H9 (cell line): ENCODE results near the gene ACOT13. TPM values are rescaled to one million over a fixed set of nuclear protein-coding genes. Genes with fewer than 3 reads are reported as not detected.
A peak's percentile ranks its signal among the peaks of the same experiment; 100 is the strongest.
"Not testable (repeated sequence)": the region's sequence is repeated elsewhere in the genome, so short reads cannot be mapped to it uniquely, and the experiment has no call there.

Source experiments
- DNase-seq: peaks from one replicate; pipeline ENCODE4 v3.0.0-alpha.2; 2017
- H2AFZ ChIP-seq: one replicate; pipeline ENCODE4 v1.6.1; 2013; ENCODE audit warnings: mild to moderate bottlenecking, low read length, control low read depth, moderate library complexity
- H2AK5ac ChIP-seq: 2 replicates; pipeline ENCODE4 v1.6.1; 2013; ENCODE audit warnings: low read length, control low read depth, mixed read lengths; ENCODE audit not compliant: insufficient read length
- H2BK120ac ChIP-seq: one replicate; pipeline ENCODE4 v1.6.1; 2013; ENCODE audit warnings: low read depth, mild to moderate bottlenecking, low read length, control low read depth, inconsistent platforms; ENCODE audit not compliant: poor library complexity, severe bottlenecking
- H2BK12ac ChIP-seq: 2 replicates; pipeline ENCODE4 v1.6.1; 2013; ENCODE audit warnings: low read length, control low read depth, mixed read lengths, low read depth; ENCODE audit not compliant: insufficient read length
- H2BK15ac ChIP-seq: 2 replicates; pipeline ENCODE4 v1.6.1; 2013; ENCODE audit warnings: low read depth, low read length, control low read depth
- H2BK20ac ChIP-seq: one replicate; pipeline ENCODE4 v1.6.1; 2013; ENCODE audit warnings: low read depth, mild to moderate bottlenecking, low read length, control low read depth, inconsistent platforms; ENCODE audit not compliant: poor library complexity, severe bottlenecking
- H2BK5ac ChIP-seq: 2 replicates; pipeline ENCODE4 v1.6.1; 2013; ENCODE audit warnings: low read length, control low read depth, mixed read lengths; ENCODE audit not compliant: insufficient read length
- H3K14ac ChIP-seq: 2 replicates; pipeline ENCODE4 v1.6.1; 2013; ENCODE audit warnings: low read length, control low read depth; ENCODE audit not compliant: insufficient read depth
- H3K18ac ChIP-seq: 2 replicates; pipeline ENCODE4 v1.6.1; 2013; ENCODE audit warnings: low read depth, mild to moderate bottlenecking, mixed read lengths, low read length, control low read depth; ENCODE audit not compliant: insufficient read length
- H3K23ac ChIP-seq: 2 replicates; pipeline ENCODE4 v1.6.1; 2013; ENCODE audit warnings: low read length, control low read depth, mixed read lengths, low read depth; ENCODE audit not compliant: insufficient read length
- H3K23me2 ChIP-seq: 2 replicates; pipeline ENCODE4 v1.6.1; 2013; ENCODE audit warnings: low read depth, mild to moderate bottlenecking, mixed read lengths, low read length, control low read depth; ENCODE audit not compliant: insufficient read length, poor library complexity, severe bottlenecking
- H3K27ac ChIP-seq: 2 replicates; pipeline ENCODE4 v1.5.1; 2013; ENCODE audit warnings: low read length, control low read depth, mixed read lengths, low read depth; ENCODE audit not compliant: insufficient read length
- H3K27me3 ChIP-seq: 2 replicates; pipeline ENCODE4 v1.6.1; 2013; ENCODE audit warnings: low read length, control low read depth, inconsistent platforms; ENCODE audit not compliant: insufficient read depth
- H3K4ac ChIP-seq: 2 replicates; pipeline ENCODE4 v1.6.1; 2013; ENCODE audit warnings: low read depth, mild to moderate bottlenecking, control low read depth, inconsistent platforms, low read length, moderate library complexity
- H3K4me1 ChIP-seq: 2 replicates; pipeline ENCODE4 v1.6.1; 2013; ENCODE audit warnings: low read length, control low read depth, inconsistent platforms; ENCODE audit not compliant: insufficient read depth
- H3K4me2 ChIP-seq: 2 replicates; pipeline ENCODE4 v1.6.1; 2013; ENCODE audit warnings: low read length, control low read depth, mixed read lengths; ENCODE audit not compliant: insufficient read length, insufficient read depth
- H3K56ac ChIP-seq: 2 replicates; pipeline ENCODE4 v1.6.1; 2013; ENCODE audit warnings: low read depth, mild to moderate bottlenecking, mixed read lengths, low read length, control low read depth; ENCODE audit not compliant: insufficient read length
- H3K79me1 ChIP-seq: 2 replicates; pipeline ENCODE4 v1.6.1; 2013; ENCODE audit warnings: low read depth, mild to moderate bottlenecking, moderate library complexity, low read length, control low read depth, inconsistent platforms; ENCODE audit not compliant: insufficient read depth, poor library complexity, severe bottlenecking
- H3K79me2 ChIP-seq: 2 replicates; pipeline ENCODE4 v1.6.1; 2013; ENCODE audit warnings: low read length, control low read depth, inconsistent platforms; ENCODE audit not compliant: insufficient read depth
- H3K9ac ChIP-seq: 2 replicates; pipeline ENCODE4 v1.6.1; 2013; ENCODE audit warnings: low read length, control low read depth, mixed read lengths; ENCODE audit not compliant: insufficient read length; ENCODE audit errors: extremely low read depth
- H3K9me3 ChIP-seq: one replicate; pipeline ENCODE4 v1.6.1; 2013; ENCODE audit warnings: low read depth, low read length, inconsistent platforms; ENCODE audit not compliant: control insufficient read depth
- H3T11ph ChIP-seq: one replicate; pipeline ENCODE4 v1.6.1; 2013; ENCODE audit warnings: mild to moderate bottlenecking, low read length, control low read depth, inconsistent platforms
- H4K20me1 ChIP-seq: one replicate; pipeline ENCODE4 v1.6.1; 2013; ENCODE audit not compliant: control insufficient read depth, insufficient read length, insufficient read depth
- H4K5ac ChIP-seq: 2 replicates; pipeline ENCODE4 v1.6.1; 2013; ENCODE audit warnings: low read depth, mild to moderate bottlenecking, mixed read lengths, low read length, control low read depth; ENCODE audit not compliant: insufficient read length
- H4K8ac ChIP-seq: replicated peaks from 2 replicates; pipeline ENCODE4 v1.6.1; 2013; ENCODE audit warnings: low read length, control low read depth, mixed read lengths, low read depth; ENCODE audit not compliant: insufficient read length
- H4K91ac ChIP-seq: 2 replicates; pipeline ENCODE4 v1.6.1; 2013; ENCODE audit warnings: low read depth, mild to moderate bottlenecking, moderate library complexity, mixed read lengths, low read length, control low read depth; ENCODE audit not compliant: insufficient read length
- H3K27ac Mint-ChIP-seq, 3 experiments: 2 replicates in 2 of 3; 3 replicates in 1 of 3; pipeline ENCODE4 v1.8.0; 2020 to 2021; ENCODE audit warnings: mixed read lengths in 3 of 3, mild to moderate bottlenecking in 1 of 3, moderate library complexity in 1 of 3
- H3K27me3 Mint-ChIP-seq: 2 replicates; pipeline ENCODE4 v1.8.0; 2021; ENCODE audit warnings: low read depth, mild to moderate bottlenecking, moderate library complexity, mixed read lengths
- H3K36me3 Mint-ChIP-seq, 3 experiments: 2 replicates in 2 of 3; 3 replicates in 1 of 3; pipeline ENCODE4 v1.8.0; 2020 to 2021; ENCODE audit warnings: low read depth in 3 of 3, mixed read lengths in 3 of 3; ENCODE audit not compliant: insufficient read depth in 1 of 3
- H3K4me1 Mint-ChIP-seq, 2 experiments: 2 replicates each; pipeline ENCODE4 v1.8.0; 2020; ENCODE audit warnings: mixed read lengths in 2 of 2
- H3K4me3 Mint-ChIP-seq, 2 experiments: 2 replicates in 1 of 2; 3 replicates in 1 of 2; pipeline ENCODE4 v1.8.0; 2020 to 2021; ENCODE audit warnings: mild to moderate bottlenecking in 2 of 2, mixed read lengths in 2 of 2, moderate library complexity in 1 of 2
- H3K9me3 Mint-ChIP-seq, 2 experiments: 2 replicates in 1 of 2; 3 replicates in 1 of 2; pipeline ENCODE4 v1.8.0; 2020; ENCODE audit warnings: mild to moderate bottlenecking in 2 of 2, mixed read lengths in 2 of 2, moderate library complexity in 1 of 2
- CTCF ChIP-seq: fragments of 200-600 bp; sonication (generic); conservative IDR thresholded peaks from 3 replicates; pipeline ENCODE4 v1.8.0; 2021; ENCODE audit warnings: antibody characterized with exemption, mild to moderate bottlenecking
- WGBS: extraction: QIAGEN DNeasy Blood & Tissue Kit; methylation state at CpG from one replicate; pipeline ENCODE4 v1.1.7; 2013; ENCODE audit warnings: missing lambda C conversion rate, low lambda C conversion rate, mixed read lengths; ENCODE audit not compliant: insufficient read length; ENCODE audit errors: extremely low coverage; 5-methylcytosine and 5-hydroxymethylcytosine counted together
- total RNA-seq: library from RNA; stranded (reverse); gene quantifications from 2 replicates; pipeline ENCODE4 v1.2.1, GENCODE V29; 2021

Gene ACOT13
- total RNA-seq, 1 experiment from 2014 or later: 38.0 TPM

- not testable (repeated sequence) for H2BK15ac ChIP-seq, H4K20me1 ChIP-seq
- no CpG with 5 or more reads among the region's 8 CpGs for WGBS
Measured at GRCh38 chr6:24695635-24696034, 28.8 kb downstream of the ACOT13 start.

More at GRCh38 chr6:24695635-24696034, 28.8 kb downstream of the ACOT13 start:
- H4K91ac ChIP-seq, H3K4me1 ChIP-seq, H3K9me3 Mint-ChIP-seq, H3K18ac ChIP-seq, H2BK5ac ChIP-seq, H3K27me3 Mint-ChIP-seq, H3K4ac ChIP-seq, H2AFZ ChIP-seq, H2AK5ac ChIP-seq, H3K14ac ChIP-seq, H3K23ac ChIP-seq, H3K27me3 ChIP-seq, H3K4me1 Mint-ChIP-seq, H3K4me2 ChIP-seq, H3K4me3 Mint-ChIP-seq, H4K5ac ChIP-seq, H3K27ac ChIP-seq, H3K9ac ChIP-seq, H4K8ac ChIP-seq, H3K9me3 ChIP-seq, DNase-seq, H3K27ac Mint-ChIP-seq, H2BK120ac ChIP-seq, H2BK20ac ChIP-seq, H3K79me2 ChIP-seq, H3K79me1 ChIP-seq, H3K56ac ChIP-seq, H2BK12ac ChIP-seq, H3K23me2 ChIP-seq, H3T11ph ChIP-seq: not testable (repeated sequence)
- peaks cover 2 to 21% (median 15%) of the 10 kb centered on the region in 3 experiments; a peak in 6 of 7 replicates for H3K36me3 Mint-ChIP-seq
- TF ChIP-seq CTCF: peak; percentile 66
